ENCODE data around the gene PRR14L. TPM values are rescaled to one million over a fixed set of nuclear protein-coding genes. Genes with fewer than 3 reads are reported as not detected.
A peak's percentile ranks its signal among the peaks of the same experiment; 100 is the strongest.
"Not testable (repeated sequence)": the region's sequence is repeated elsewhere in the genome, so short reads cannot be mapped to it uniquely, and the experiment has no call there.

Gene PRR14L
- polyA plus RNA-seq (2013, experiment 1 of 2; ENCODE audit: insufficient read length), result 14.2 TPM
- 13.4 TPM for polyA plus RNA-seq (2013, experiment 2 of 2; ENCODE audit: insufficient read length)

DNA sequence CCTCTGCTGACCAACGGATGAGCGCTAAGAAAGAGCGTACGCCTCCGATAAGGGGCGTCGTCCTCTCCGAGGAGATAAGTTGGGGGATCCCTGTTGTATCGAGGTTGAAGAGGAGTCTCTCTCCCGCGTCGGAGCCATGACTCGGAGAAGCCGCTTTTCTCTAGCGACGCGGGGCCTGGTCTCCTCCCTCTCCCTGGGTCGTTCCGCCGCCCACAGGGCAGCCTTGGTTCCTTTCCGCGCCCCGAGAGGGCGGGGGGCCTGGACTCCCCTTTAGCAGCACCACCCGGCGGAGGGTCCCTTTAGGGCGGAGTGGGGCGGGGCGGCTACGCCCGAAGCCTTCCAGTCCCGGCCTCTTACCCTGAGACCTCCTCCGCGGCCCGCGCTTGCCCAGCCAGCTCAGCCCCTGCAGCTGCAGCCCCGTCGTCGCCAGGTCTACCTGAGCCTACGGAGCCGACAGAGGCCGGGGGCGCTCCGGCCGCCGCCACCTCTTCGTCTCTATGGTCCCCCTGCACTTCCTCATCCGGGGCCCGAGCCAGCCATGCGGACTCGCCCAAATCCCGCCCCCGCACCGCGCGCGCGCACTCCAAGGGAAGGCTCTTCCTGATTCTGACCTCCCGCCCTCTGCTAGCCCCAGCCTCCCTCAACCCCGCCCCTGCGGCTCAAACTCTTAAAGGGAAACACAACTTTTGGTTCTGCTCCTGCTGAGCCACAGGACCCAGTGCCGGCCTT, at the start of gene PRR14L:
Gene PRR14L, minus strand, starts transcription at position 497 of the 729 bp plus-strand sequence. CDS start 11,272 bp downstream, outside the sequence.
- DNase-seq, result peak; percentile 93

DNA sequence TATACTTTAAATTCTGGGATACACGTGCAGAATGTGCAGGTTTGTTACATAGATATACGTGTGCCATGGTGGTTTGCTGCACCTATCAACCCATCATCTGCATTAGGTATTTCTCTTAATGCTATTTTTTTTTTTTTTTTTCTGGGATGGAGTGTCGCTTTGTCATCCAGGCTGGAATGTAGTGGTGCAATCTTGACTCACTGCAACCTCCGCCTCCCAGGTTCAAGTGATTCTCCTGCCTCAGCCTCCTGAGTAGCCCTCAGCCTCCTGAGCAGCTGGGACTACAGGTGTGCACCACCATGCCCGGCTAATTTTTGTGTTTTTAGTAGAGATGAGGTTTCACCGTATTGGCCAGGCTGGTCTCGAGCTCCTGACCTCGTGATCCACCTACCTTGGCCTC, 49.4 kb upstream of the PRR14L start:
- DNase-seq, result not testable (repeated sequence)

DNA sequence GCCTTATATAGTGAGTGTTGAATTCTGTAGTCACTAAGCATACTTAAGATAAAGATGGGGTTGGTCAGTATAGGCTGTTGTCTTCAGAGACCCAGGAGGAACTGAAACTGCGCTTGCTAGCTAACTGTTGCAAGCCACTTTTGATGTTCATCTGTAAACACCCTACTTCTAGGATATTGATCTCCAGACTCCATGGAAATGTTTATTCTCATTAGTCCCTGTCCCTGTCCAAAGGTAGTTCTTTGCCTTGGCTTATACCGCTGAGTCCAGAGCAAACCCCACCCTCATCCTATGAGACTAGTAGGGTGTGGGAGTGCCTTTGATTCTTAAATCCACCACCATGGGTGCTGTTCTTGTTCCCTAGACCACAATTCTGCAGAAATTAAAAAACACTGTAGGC, 40.3 kb upstream of the PRR14L start:
- no peak for DNase-seq

- no peak for DNase-seq
Observed at GRCh38 chr22:31789803-31790202, 39.9 kb upstream of the PRR14L start.

DNA sequence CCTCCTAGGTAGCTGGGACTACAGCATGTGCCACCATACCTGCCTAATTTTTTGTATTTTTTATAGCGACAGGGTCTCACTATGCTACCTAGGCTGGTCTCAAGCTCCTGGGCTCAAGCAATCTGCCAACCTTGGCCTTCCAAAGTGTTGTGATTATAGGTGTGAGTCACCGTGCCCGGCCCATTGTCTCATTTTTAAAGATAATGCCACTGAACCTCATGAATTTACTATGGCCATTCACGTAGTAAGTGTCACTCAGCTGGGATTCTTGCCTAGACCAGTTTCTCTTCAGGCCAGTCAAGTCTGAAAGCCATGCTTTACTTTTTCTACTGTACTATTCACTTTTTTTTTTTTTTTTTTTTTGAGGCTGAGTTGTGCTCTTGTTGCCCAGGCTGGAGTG, 26.3 kb upstream of the PRR14L start:
- DNase-seq, result no peak

- no peak for DNase-seq
Observed at GRCh38 chr22:31773416-31773815, 23.5 kb upstream of the PRR14L start.

GRCh38 chr22:31768422-31769059, 18.6 kb upstream of the PRR14L start:
- DNase-seq, result no peak

DNA sequence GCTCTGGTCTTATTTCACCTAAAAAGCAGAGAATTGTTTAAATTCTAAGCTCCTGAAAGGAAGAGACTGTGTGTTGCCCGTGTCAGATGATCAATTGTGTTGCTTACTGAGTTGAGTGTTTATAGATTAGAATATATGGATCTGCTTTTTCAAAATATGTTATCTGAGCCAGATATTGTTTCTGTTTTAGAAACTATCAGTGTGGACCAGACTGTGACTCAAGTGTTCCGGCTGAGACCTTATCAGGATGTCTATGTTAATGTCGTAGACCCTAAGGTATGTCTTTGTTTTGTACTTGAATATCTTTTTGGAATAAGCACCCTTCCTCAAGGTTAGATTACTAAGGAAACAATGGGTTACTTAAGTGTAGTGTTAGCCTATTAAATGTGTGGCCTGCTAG, 14.9 kb upstream of the PRR14L start:
- DNase-seq, result no peak

- DNase-seq, result not testable (repeated sequence)
Observed at GRCh38 chr22:31758860-31759259, 8.9 kb upstream of the PRR14L start.

DNA sequence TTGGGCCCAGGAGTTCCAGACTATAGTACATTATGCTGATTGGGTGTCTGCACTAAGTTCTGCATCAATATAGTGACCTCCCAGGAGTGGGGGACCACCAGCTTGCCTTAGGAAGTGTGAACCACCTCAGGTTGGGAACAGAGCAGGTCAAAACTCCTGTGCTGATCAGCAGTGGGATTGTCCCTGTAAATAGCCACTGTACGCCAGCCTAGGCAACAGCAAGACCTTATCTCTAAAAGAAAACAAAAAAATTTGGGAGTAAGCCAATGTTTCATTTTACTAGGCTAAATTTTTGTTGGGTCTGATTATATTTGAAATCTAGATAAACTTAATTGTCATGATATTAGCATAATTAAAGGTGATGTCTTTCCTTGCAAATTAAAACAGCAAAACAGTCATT, 7.3 kb upstream of the PRR14L start:
- no peak for DNase-seq

- DNase-seq, result no peak
Observed at GRCh38 chr22:31754813-31755212, 4.9 kb upstream of the PRR14L start.

DNA sequence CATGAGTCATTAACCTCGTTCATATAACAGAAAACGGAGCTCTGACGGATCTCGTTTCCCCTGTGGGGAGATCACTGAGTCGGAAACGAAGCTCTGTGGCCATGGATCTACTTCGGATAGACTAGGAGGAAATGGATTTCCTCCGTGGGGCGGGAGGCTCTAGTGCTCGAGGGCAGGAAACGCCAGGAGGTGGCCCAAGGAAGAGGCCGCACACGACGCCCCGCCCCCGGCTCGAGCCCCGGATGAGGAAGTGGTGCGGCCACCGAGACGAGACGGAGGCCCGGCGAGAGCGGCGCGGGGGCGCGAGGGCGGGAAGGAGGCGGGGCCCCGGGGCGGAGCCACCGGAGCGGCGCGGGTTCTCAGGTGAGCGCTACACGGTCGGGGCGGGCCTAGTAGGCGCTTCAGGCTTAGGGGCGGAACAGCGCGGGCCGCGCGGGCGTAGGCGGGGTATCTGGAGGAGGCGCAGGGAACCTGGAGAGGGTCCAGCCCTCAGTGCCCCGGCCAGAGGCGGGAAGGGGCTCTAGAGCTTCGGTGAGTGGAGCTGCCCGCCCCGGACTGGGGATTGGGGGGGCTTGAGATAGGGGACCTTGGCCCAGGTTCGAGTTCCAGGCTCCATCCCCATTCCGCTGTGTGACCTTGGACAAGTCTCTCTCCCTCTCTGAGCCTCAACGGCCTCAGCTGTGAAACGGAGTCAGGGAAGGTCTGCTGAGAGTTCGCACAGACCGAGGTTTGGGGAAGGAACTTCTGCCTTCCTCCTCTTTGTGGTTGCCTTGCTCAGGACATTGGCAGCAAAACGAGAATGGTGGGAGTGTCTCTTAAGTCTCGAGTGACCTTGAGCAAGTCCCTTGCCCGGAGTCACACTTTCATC, 3.9 kb upstream of the PRR14L start, which contains the start of gene DEPDC5:
Gene DEPDC5, plus strand, starts transcription at position 386 of the 868 bp plus-strand sequence. CDS start 903 bp downstream, outside the sequence.
- peak; percentile 95 for DNase-seq

- DNase-seq, result peak; percentile 22
Observed at GRCh38 chr22:31753005-31753633, 3.2 kb upstream of the PRR14L start.

DNA sequence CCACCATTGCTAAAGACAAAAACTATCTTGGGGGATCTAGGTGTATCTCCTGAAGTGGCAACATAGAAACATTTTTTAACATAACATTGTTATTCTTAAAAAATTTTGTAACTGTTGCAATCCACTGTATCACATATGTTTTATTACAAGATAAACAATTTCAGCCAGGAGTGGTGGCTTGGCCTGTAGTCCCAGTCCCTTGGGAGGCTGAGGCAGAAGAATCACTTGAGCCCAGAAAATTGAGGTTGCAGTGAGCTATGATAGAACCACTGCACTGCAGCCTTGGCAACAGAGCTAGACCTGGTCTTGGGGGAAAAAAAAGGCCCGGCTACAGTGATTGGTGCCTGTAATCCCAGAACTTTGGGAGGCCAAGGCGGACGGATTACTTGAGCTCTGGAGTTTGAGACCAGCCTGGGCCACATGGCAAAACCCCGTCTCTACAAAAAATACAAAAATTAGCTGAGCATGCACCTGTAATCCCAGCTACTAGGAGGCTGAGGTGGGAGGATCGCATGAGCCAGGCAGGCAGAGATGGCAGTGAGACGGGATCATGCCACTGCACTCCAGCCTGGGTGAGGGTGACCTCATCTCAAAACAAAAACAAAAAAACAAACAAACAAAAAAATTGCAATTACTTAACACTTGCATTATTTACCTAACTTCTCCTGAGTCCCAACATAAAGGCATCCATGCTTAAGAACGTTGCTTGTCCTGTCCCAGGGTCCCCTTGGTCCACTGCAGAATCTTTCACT, 2.3 kb upstream of the PRR14L start:
- DNase-seq, result no peak

GRCh38 chr22:31750365-31751284, 693 bp upstream of the PRR14L start:
- no peak for DNase-seq

DNA sequence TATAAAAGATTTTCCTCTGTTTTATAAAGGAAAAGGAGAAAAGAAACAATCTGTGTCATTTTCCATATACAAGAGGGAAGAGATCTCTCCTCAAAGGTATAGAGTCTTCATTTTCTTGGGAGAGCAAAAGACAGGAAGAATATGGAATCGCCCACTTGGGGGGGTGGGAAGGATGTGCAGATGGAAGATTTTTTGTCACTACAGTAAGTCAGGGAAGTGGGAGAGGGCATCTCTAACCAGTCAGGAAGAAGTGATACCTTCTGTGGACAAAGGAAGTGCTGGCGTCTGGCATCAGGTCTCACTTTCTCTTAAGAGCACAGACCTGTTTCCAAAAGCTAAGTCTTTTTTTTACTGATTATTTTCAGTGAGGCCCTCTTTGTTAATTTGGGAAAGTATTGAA, 1.4 kb downstream of the PRR14L start:
- DNase-seq, result no peak

- no peak for DNase-seq
Observed at GRCh38 chr22:31747441-31747840, 2.5 kb downstream of the PRR14L start.

DNA sequence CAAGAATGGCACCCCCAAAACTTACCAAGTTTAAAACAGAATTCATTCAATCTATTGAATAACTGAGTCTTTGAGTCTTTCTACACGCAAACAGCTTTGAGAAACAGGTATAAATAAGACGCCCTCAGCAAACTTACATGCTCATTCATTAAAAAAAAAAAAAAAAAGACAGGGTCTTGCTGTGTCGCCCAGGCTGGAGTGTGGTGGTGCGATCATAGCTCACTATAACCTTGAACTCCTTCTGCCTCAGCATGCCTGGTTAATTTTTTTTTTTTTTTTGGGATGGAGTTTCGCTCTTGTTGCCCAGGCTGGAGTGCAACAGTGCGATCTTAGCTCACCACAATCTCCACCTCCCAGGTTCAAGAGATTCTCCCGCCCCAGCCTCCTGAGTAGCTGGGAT, 6.1 kb downstream of the PRR14L start:
- DNase-seq, result no peak

DNA sequence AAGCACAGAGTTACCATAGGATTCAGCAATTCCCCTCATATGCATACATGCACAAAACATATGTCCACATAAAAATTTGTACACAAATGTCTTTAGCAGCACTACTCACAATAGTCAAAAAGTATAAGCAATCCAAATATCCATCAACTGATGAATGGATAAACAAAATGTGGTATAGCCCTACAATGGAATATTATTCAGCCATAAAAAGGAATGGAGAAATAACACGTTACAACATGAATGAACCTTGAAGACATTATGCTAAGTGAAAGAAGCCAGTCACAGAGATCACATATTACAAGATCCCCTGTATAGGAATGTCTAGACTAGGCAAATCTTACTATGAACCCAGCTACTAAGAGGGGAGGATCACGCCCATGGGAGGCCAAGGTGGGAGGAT, 7.2 kb downstream of the PRR14L start:
- DNase-seq, result no peak

- no peak for DNase-seq
Observed at GRCh38 chr22:31742115-31742514, 7.8 kb downstream of the PRR14L start.

DNA sequence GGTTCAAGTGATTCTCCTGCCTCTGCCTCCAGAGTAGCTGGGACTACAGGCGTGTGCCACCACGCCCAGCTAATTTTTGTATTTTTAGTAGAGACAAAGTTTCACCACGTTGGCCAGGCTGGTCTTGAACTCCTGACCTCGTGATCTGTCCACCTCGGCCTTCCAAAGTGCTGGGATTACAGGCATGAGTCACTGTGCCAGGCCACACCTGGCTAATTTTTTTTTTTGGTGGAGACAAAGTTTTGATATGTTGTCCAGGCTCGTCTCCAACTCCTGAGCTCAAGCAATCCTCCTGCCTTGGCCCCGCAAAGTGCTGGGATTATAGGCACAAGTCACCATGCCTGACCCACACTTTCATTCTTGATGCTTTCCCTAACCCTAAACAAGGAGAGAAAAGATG, 9.6 kb downstream of the PRR14L start:
- DNase-seq, result not testable (repeated sequence)
